ENCODE results near the gene SH2D3A.
"Not testable (repeated sequence)": the region's sequence is repeated elsewhere in the genome, so short reads cannot be mapped to it uniquely, and the experiment has no call there.

The SH2D3A gene

GRCh38 chr19:6767357-6768235 lies at the start of gene SH2D3A:
Gene SH2D3A, minus strand, starts transcription at chr19:6767435. Its CDS starts 3,687 bp downstream, at chr19:6763748.
- DNase-seq = peak; percentile 45

GRCh38 chr19:6813659-6814058 lies 46.4 kb upstream of the SH2D3A start:
- no peak for DNase-seq

- no peak for DNase-seq
These were observed 45.4 kb upstream of the SH2D3A start for GRCh38 chr19:6812612-6813011.

- DNase-seq = no peak
These were observed 44.7 kb upstream of the SH2D3A start for GRCh38 chr19:6811906-6812305.

- no peak for DNase-seq
These were observed 44.1 kb upstream of the SH2D3A start for GRCh38 chr19:6811378-6811777.

GRCh38 chr19:6809262-6809661 lies 42.0 kb upstream of the SH2D3A start:
- no peak for DNase-seq

GRCh38 chr19:6808494-6808893 lies 41.3 kb upstream of the SH2D3A start:
- no peak for DNase-seq

GRCh38 chr19:6807291-6807690 lies 40.1 kb upstream of the SH2D3A start:
- no peak for DNase-seq

- no peak for DNase-seq
These were observed 39.3 kb upstream of the SH2D3A start for GRCh38 chr19:6806488-6806887.

GRCh38 chr19:6803036-6803404 lies 35.8 kb upstream of the SH2D3A start:
- DNase-seq = no peak

GRCh38 chr19:6802336-6803035 lies 35.3 kb upstream of the SH2D3A start:
- DNase-seq = peak; percentile 52

- DNase-seq = peak; percentile 33
These were observed 34.4 kb upstream of the SH2D3A start for GRCh38 chr19:6801485-6802086.

- DNase-seq = no peak
These were observed 33.8 kb upstream of the SH2D3A start for GRCh38 chr19:6800991-6801484.

- not testable (repeated sequence) for DNase-seq
These were observed 33.0 kb upstream of the SH2D3A start for GRCh38 chr19:6800160-6800790.

GRCh38 chr19:6797646-6798045 lies 30.4 kb upstream of the SH2D3A start:
- DNase-seq = no peak

- DNase-seq = no peak
These were observed 29.0 kb upstream of the SH2D3A start for GRCh38 chr19:6796278-6796677.

- DNase-seq = no peak
These were observed 27.6 kb upstream of the SH2D3A start for GRCh38 chr19:6794686-6795431.

GRCh38 chr19:6793973-6794372 lies 26.7 kb upstream of the SH2D3A start:
- no peak for DNase-seq

GRCh38 chr19:6793411-6793810 lies 26.2 kb upstream of the SH2D3A start:
- DNase-seq = no peak

GRCh38 chr19:6791237-6791636 lies 24.0 kb upstream of the SH2D3A start:
- DNase-seq = no peak

- DNase-seq = no peak
These were observed 23.2 kb upstream of the SH2D3A start for GRCh38 chr19:6790194-6791128.
